Fibroblast of skin of scalp (primary cell): ENCODE measurements around the gene PARG.
A peak's percentile ranks its signal among the peaks of the same experiment; 100 is the strongest.
"Not testable (repeated sequence)": the region's sequence is repeated elsewhere in the genome, so short reads cannot be mapped to it uniquely, and the experiment has no call there.

Source experiments
- DNase-seq: peaks from one replicate; pipeline ENCODE4 v3.0.0-alpha.2; 2013

The PARG gene

GRCh38 chr10:49819234-49819958, 122.4 kb downstream of the PARG start:
- DNase-seq: no peak

DNA sequence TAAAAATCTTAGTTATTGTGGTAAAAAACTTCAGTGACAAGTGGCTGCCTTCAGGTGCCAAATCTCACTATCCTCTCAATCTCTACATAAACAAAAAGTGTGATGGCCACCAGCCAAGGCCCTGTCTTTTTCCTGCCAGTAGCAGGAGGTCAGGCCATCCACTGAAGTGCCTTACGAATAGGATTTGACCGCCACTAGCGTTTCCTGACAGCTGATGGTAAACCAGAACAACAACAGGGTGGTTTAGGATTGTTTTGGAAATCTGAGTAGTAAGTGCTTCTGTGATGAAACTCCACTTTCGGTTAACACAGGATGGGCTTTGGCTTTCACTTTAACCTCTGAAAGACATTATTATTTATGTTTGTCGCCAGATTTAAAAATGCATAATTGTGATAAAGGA, 124.0 kb downstream of the PARG start:
- DNase-seq: no peak

DNA sequence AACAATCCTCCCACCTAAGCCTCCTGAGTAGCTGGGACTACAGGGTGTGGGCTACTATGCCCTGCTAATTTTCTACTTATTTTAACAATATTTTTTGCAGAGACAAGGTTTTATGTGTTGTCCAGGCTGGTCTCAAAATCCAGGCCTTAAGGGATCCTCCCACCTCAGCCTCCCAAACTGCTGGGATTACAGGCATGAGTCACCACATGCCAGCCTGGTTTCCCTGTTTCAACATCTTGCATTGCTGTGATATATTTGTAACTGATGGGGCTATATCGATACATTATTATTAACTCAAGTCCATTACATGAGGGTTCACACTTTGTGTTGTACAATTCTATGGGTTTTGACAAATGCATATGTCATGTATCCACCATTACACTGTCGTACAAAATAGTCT, 137.8 kb downstream of the PARG start:
- DNase-seq: no peak

GRCh38 chr10:49798275-49798674, 143.6 kb downstream of the PARG start:
- no peak for DNase-seq

DNA sequence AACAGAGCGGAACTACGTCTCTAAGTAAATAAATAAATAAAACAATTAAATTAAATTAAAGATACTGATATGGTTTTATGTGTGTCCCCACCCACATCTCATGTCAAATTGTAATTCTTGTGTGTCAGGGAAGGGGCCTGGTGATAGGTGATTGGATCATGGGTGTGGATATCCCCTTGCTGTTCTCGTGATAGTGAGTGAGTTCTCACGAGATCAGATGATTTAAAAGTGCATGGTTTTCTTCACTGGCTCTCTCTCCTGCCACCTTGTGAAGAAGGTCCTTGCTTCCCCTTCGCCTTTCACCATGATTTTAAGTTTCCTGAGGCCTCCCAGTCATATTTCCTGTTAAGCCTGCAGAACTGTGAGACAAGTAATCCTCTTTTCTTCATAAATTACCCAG, 150.7 kb downstream of the PARG start:
- no peak for DNase-seq

- DNase-seq: no peak
These were observed 157.1 kb downstream of the PARG start for GRCh38 chr10:49784681-49785080.

GRCh38 chr10:49783645-49784044, 158.2 kb downstream of the PARG start:
- DNase-seq: no peak

DNA sequence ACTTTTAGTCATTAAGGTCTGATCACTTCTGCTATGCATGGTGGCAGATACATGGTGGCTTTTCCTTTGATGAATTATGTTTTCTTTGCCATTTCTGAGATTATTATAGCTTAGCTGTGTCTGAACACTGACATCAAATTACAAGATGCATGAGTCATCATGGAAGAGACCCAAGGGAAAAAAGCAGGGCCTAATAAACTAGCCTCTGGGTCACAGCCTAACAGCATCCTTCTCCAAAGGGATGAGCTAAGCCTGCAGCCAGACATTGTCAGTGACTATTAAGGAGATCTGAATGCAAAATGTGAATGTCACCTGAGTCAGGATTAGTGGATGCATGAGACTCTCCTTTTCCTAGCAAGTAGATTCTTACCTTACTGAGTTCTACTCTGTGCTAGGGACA, 160.6 kb downstream of the PARG start:
- DNase-seq: peak; percentile 20

GRCh38 chr10:49778197-49778596, 163.6 kb downstream of the PARG start:
- no peak for DNase-seq

- DNase-seq: no peak
These were observed 165.0 kb downstream of the PARG start for GRCh38 chr10:49776851-49777250.

- DNase-seq: no peak
These were observed 166.8 kb downstream of the PARG start for GRCh38 chr10:49775014-49775413.

DNA sequence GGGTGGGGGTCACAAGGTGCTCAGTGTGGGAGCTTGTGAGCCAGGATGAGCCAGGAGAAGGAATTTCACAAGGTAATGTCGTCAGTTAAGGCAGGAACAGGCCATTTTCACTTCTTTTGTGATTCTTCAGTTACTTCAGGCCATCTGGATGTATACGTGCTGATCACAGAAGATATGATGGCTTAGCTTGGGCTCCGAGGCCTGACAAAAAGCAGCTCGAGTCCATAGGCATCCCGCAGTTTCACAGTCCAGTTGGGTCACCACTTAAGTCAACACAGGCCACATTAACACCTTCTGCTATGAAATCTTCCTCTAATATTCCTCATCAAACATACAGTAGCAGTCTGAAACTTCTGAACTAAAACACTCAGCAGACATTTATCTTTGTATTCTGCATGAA, 168.9 kb downstream of the PARG start:
- DNase-seq: not testable (repeated sequence)

DNA sequence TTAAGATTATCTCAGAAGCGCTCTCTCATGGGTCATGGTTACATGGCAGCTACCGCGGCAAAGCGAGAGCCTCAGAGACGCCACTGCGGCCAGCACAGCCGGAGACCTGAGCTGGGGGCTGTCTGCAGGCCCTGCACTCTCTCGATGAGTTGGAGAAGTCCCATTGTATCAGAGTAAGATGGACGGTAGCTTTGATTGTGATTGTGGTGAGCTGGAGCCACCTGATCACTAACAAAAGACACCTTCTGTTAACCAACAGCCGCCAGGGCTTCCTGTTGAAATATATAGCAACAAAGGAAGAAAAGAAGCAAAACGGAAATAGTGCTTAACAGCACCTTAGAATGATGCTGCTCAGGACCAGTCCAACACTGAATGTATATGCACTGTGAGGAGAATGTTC, 170.8 kb downstream of the PARG start:
- not testable (repeated sequence) for DNase-seq

GRCh38 chr10:49769692-49770091, 172.1 kb downstream of the PARG start:
- DNase-seq: no peak

DNA sequence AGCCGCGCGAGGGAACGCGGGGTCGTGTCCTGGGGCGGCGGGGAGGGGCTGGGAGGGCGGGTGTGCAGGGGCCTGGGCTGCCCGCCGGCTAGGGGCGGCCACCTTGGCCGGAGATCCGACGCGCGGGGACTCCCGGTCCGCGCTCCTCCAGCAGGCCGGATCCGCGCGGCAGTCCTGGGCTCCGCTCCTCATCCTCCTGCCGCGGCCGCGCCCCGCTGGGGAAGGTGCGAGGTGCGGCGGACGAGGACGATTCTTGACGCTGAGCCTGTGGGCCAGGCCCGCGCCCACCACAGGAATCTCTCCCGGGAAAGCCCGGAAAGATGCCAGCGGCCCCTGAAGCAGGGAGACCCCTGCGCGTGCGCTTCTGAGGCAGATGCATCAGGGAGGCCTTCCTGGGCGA, 173.1 kb downstream of the PARG start:
- no peak for DNase-seq

DNA sequence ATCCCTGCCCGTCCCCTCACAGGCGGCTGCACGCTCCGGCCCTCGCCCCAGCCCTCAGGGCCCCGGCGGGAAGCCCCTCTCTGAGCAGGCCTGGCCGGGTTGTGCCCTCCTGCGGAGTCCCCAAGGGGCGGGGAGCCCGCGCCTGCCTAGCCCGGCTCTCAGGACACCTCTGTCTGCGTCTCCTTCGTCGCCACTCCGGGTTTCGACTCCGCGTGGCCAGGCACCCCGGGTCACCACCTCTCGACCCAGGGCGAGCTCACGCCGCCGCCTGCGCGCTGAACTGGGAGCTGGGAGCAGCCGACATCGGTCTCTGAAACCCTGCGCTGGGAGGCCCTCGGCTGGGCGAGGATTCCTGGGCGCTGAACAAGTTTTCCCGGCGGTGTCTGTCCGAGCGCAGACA, 173.5 kb downstream of the PARG start:
- no peak for DNase-seq
